WTC11 (cell line): ENCODE data around the gene PRSS48. TPM values are rescaled to one million over a fixed set of nuclear protein-coding genes. Genes with fewer than 3 reads are reported as not detected.
A peak's percentile ranks its signal among the peaks of the same experiment; 100 is the strongest.
"Not testable (repeated sequence)": the region's sequence is repeated elsewhere in the genome, so short reads cannot be mapped to it uniquely, and the experiment has no call there.

Experiments
- ATAC-seq: fragments of 200-7000 bp; cut with Tn5 transposase; 2 replicates; pipeline ENCODE4 v1.10.0; 2021; ENCODE audit warnings: mild to moderate bottlenecking, moderate library complexity
- CTCF ChIA-PET: fragments of 300-600 bp; sonication (Branson Sonifier 250); formaldehyde crosslinking; loops from one replicate; lab custom pipeline; 2021; ENCODE audit warnings: antibody characterized with exemption; lab: Charles Lee
- POLR2A ChIA-PET: fragments of 350-600 bp; sonication (Branson Sonifier 250); formaldehyde crosslinking; loops from one replicate; lab custom pipeline; 2021; ENCODE audit warnings: antibody characterized with exemption; lab: Charles Lee
- DNase-seq: peaks from one replicate; pipeline ENCODE4 v3.0.0; 2021; ENCODE audit warnings: low spot score
- H3K27ac Mint-ChIP-seq: 2 replicates; pipeline ENCODE4 v1.8.0; 2021; ENCODE audit warnings: mixed read lengths
- H3K27me3 Mint-ChIP-seq: 2 replicates; pipeline ENCODE4 v1.8.0; 2021; ENCODE audit warnings: low read depth, mild to moderate bottlenecking, moderate library complexity, mixed read lengths
- H3K36me3 Mint-ChIP-seq: 2 replicates; pipeline ENCODE4 v1.8.0; 2021; ENCODE audit warnings: mixed read lengths
- H3K4me1 Mint-ChIP-seq: 2 replicates; pipeline ENCODE4 v1.8.0; 2022; ENCODE audit warnings: mixed read lengths
- H3K4me3 Mint-ChIP-seq: 2 replicates; pipeline ENCODE4 v1.8.0; 2021; ENCODE audit warnings: mild to moderate bottlenecking, moderate library complexity, mixed read lengths
- H3K9me3 Mint-ChIP-seq: 2 replicates; pipeline ENCODE4 v1.8.0; 2021; ENCODE audit warnings: mixed read lengths
- ARID4B ChIP-seq: sonication (generic); formaldehyde crosslinking; IDR thresholded peaks from 2 replicates; pipeline ENCODE4 v1.8.0; 2023; ENCODE audit warnings: missing genetic modification reagents, mild to moderate bottlenecking, borderline replicate concordance
- ELF4 ChIP-seq: sonication (generic); formaldehyde crosslinking; IDR thresholded peaks from 2 replicates; pipeline ENCODE4 v1.8.1; 2022; ENCODE audit warnings: low read depth, mild to moderate bottlenecking, moderate library complexity, missing genetic modification reagents
- GABPB1 ChIP-seq: sonication (generic); formaldehyde crosslinking; IDR thresholded peaks from 2 replicates; pipeline ENCODE4 v1.8.1; 2023; ENCODE audit warnings: mild to moderate bottlenecking, missing genetic modification reagents
- HMGA2 ChIP-seq: fragments of 250-450 bp; sonication (Bioruptor Pico); IDR thresholded peaks from 2 replicates; pipeline ENCODE4 v1.4.0; 2021; ENCODE audit warnings: mild to moderate bottlenecking, moderate library complexity
- NR3C1 ChIP-seq: sonication (generic); formaldehyde crosslinking; conservative IDR thresholded peaks from 2 replicates; pipeline ENCODE4 v1.8.1; 2023; ENCODE audit warnings: low read depth, mild to moderate bottlenecking, missing genetic modification reagents
- ZBTB21 ChIP-seq: sonication (generic); formaldehyde crosslinking; IDR thresholded peaks from 2 replicates; pipeline ENCODE4 v1.8.1; 2023; ENCODE audit warnings: mild to moderate bottlenecking, missing genetic modification reagents, borderline replicate concordance
- ZBTB43 ChIP-seq: sonication (generic); formaldehyde crosslinking; IDR thresholded peaks from 2 replicates; pipeline ENCODE4 v1.8.1; 2023; ENCODE audit warnings: mild to moderate bottlenecking, missing genetic modification reagents
- ZMAT4 ChIP-seq: fragments of 250-450 bp; sonication (Bioruptor Pico); IDR thresholded peaks from 2 replicates; pipeline ENCODE4 v1.9.0; 2021; ENCODE audit warnings: mild to moderate bottlenecking
- ZNF263 ChIP-seq: sonication (generic); formaldehyde crosslinking; IDR thresholded peaks from 2 replicates; pipeline ENCODE4 v1.8.1; 2022; ENCODE audit warnings: low read depth, mild to moderate bottlenecking, moderate library complexity, missing genetic modification reagents
- ZNF317 ChIP-seq: sonication (generic); formaldehyde crosslinking; IDR thresholded peaks from 2 replicates; pipeline ENCODE4 v1.8.1; 2023; ENCODE audit warnings: low read depth, mild to moderate bottlenecking, moderate library complexity, missing genetic modification reagents, borderline replicate concordance
- ZNF423 ChIP-seq: fragments of 250-450 bp; sonication (Bioruptor Pico); IDR thresholded peaks from 2 replicates; pipeline ENCODE4 v2.1.2; 2022; ENCODE audit warnings: mild to moderate bottlenecking, moderate library complexity
- ZNF512 ChIP-seq: sonication (generic); formaldehyde crosslinking; IDR thresholded peaks from 2 replicates; pipeline ENCODE4 v1.8.1; 2022; ENCODE audit warnings: missing genetic modification reagents, borderline replicate concordance
- total RNA-seq: library from RNA; stranded (reverse); gene quantifications from 3 replicates; pipeline ENCODE4 v1.2.3, GENCODE V29; 2021

Gene PRSS48
- total RNA-seq, 1 experiment from 2014 or later: not detected

GRCh38 chr4:151250706-151251105, 26.3 kb upstream of the PRSS48 start:
- CTCF ChIA-PET: interaction anchor here (1.0 kb wide), 1 partner anchor 26 kb away, joined by 3 read pairs; the partner anchor contains the start of gene PRSS48
- H3K4me1 Mint-ChIP-seq: peaks cover 24% of the 10 kb centered on the region
- TF ChIP-seq ZNF317 (CRISPR knock-in tag) (peak; percentile 76), ZBTB43 (CRISPR knock-in tag) (no peak)
- peak; percentile 44 for DNase-seq
- H3K27me3 Mint-ChIP-seq: no peaks in the 10 kb centered on the region
- POLR2A ChIA-PET: no interaction called here
- H3K36me3 Mint-ChIP-seq: peaks cover 2% of the 10 kb centered on the region; the same call in 1 of the 2 replicates
- no peaks in the 10 kb centered on the region for H3K9me3 Mint-ChIP-seq
- peak overlapping the region; percentile 86; the same call in 1 of the 2 replicates for H3K27ac Mint-ChIP-seq
- ATAC-seq: peak; percentile 99
- H3K4me3 Mint-ChIP-seq: no peak overlapping the region; the same call in 1 of the 2 replicates

- no peak for DNase-seq
- ChIA-PET POLR2A (no interaction called here), CTCF (no interaction called here)
- Mint-ChIP-seq H3K36me3 (peaks cover 6% of the 10 kb centered on the region), H3K27me3 (no peaks in the 10 kb centered on the region), H3K9me3 (no peaks in the 10 kb centered on the region), H3K4me3 (no peak overlapping the region), H3K27ac (no peak overlapping the region), H3K4me1 (peaks cover 16% of the 10 kb centered on the region)
- TF ChIP-seq GABPB1 (CRISPR knock-in tag) (0 out of 2 replicates have a peak, but pooled peaks have one; percentile 16), NR3C1 (CRISPR knock-in tag) (no peak)
- no peak for ATAC-seq
These were observed 25.2 kb upstream of the PRSS48 start for GRCh38 chr4:151251603-151252304.

GRCh38 chr4:151255226-151255625, 21.7 kb upstream of the PRSS48 start:
- H3K4me1 Mint-ChIP-seq, DNase-seq, H3K36me3 Mint-ChIP-seq, H3K27me3 Mint-ChIP-seq, POLR2A ChIA-PET, H3K9me3 Mint-ChIP-seq, H3K27ac Mint-ChIP-seq, CTCF ChIA-PET, H3K4me3 Mint-ChIP-seq, ATAC-seq: not testable (repeated sequence)

GRCh38 chr4:151255680-151256079, 21.3 kb upstream of the PRSS48 start:
- POLR2A ChIA-PET, H3K4me3 Mint-ChIP-seq, H3K4me1 Mint-ChIP-seq, H3K36me3 Mint-ChIP-seq, H3K9me3 Mint-ChIP-seq, DNase-seq, H3K27me3 Mint-ChIP-seq, ATAC-seq, H3K27ac Mint-ChIP-seq: not testable (repeated sequence)
- CTCF ChIA-PET: interaction anchor here (1.0 kb wide), 1 partner anchor 21 kb away, joined by 3 read pairs; the partner anchor contains the start of gene PRSS48

- POLR2A ChIA-PET: no interaction called here
- Mint-ChIP-seq H3K36me3 (peaks cover 10% of the 10 kb centered on the region), H3K9me3 (peaks cover 4% of the 10 kb centered on the region; the same call in 1 of the 2 replicates), H3K27me3 (no peaks in the 10 kb centered on the region), H3K4me3 (no peak overlapping the region), H3K27ac (no peak overlapping the region)
- no peak for ATAC-seq
- DNase-seq: no peak
- TF ChIP-seq ZNF263 (CRISPR knock-in tag) (no peak), ZBTB21 (CRISPR knock-in tag) (no peak), ZNF423 (CRISPR knock-in tag) (no peak), HMGA2 (CRISPR knock-in tag) (no peak), ELF4 (no peak), ZNF512 (CRISPR knock-in tag) (no peak), ARID4B (CRISPR knock-in tag) (no peak), ZMAT4 (CRISPR knock-in tag) (no peak)
- TF ChIP-seq, all 79 proteins: peak for 0
- H3K4me1 Mint-ChIP-seq: no peaks in the 10 kb centered on the region; the same call in 1 of the 2 replicates
- CTCF ChIA-PET: interaction anchor here (1.0 kb wide), 1 partner anchor 21 kb away, joined by 3 read pairs; the partner anchor contains the start of gene PRSS48
These were observed 20.8 kb upstream of the PRSS48 start for GRCh38 chr4:151256134-151256533.
